HEK293 (cell line): ENCODE results near the gene ZNF860.
"Not testable (repeated sequence)": the region's sequence is repeated elsewhere in the genome, so short reads cannot be mapped to it uniquely, and the experiment has no call there.

ENCODE experiments used
- CTCF ChIP-seq: fragments of 450-650 bp; formaldehyde crosslinking; IDR thresholded peaks from 2 replicates; pipeline ENCODE4 v1.5.1; 2016; ENCODE audit warnings: missing biosample characterization, missing genetic modification characterization
- REST ChIP-seq: fragments of 450-650 bp; formaldehyde crosslinking; IDR thresholded peaks from 2 replicates; pipeline ENCODE4 v1.5.1; 2016; ENCODE audit warnings: missing biosample characterization, missing genetic modification characterization
- ZNF560 ChIP-seq: fragments of 450-650 bp; formaldehyde crosslinking; IDR thresholded peaks from 2 replicates; pipeline ENCODE4 v1.5.1; 2017; ENCODE audit warnings: missing biosample characterization, missing genetic modification characterization, borderline replicate concordance

GRCh38 chr3:32015638-32016037 lies 34.1 kb downstream of the ZNF860 start:
- TF ChIP-seq ZNF560; CTCF (tag by site-specific recombination); REST (tag by site-specific recombination): not testable (repeated sequence)
